Upper lobe of left lung (tissue), 6 donors: ENCODE data around the gene DYSF. TPM values are rescaled to one million over a fixed set of nuclear protein-coding genes. Genes with fewer than 3 reads are reported as not detected.
"Not testable (repeated sequence)": the region's sequence is repeated elsewhere in the genome, so short reads cannot be mapped to it uniquely, and the experiment has no call there.

Source experiments
- ATAC-seq, 2 donors: fragments of 200-7000 bp; cut with Tn5 transposase; one replicate each; pipeline ENCODE4 v1.9.1; 2022; ENCODE audit warnings: mild to moderate bottlenecking in 2 of 2, moderate library complexity in 2 of 2; ENCODE audit not compliant: low FRiP score in 2 of 2
- DNase-seq, 2 donors: peaks; one replicate each; pipeline ENCODE4 v3.0.0-alpha.2; 2019 to 2020
- H3K27ac ChIP-seq, 4 donors: fragments of 200-600 bp; sonication (generic); one replicate each; pipeline ENCODE4 v1.5.1; 2016 to 2019
- H3K27me3 ChIP-seq, 4 donors: fragments of 200-600 bp; sonication (generic); one replicate each; pipeline ENCODE4 v1.5.1; 2017 to 2019
- H3K36me3 ChIP-seq, 4 donors: fragments of 200-600 bp; sonication (generic); one replicate each; pipeline ENCODE4 v1.5.1; 2016 to 2019
- H3K4me1 ChIP-seq, 4 donors: fragments of 200-600 bp; sonication (generic); one replicate each; pipeline ENCODE4 v1.5.1; 2018 to 2019
- H3K4me3 ChIP-seq, 4 donors: fragments of 200-600 bp; sonication (generic); one replicate each; pipeline ENCODE4 v1.5.1; 2017 to 2019; ENCODE audit warnings: mild to moderate bottlenecking in 2 of 4, moderate library complexity in 1 of 4
- H3K9me3 ChIP-seq, 4 donors: fragments of 200-600 bp; sonication (generic); one replicate each; pipeline ENCODE4 v1.5.1; 2018 to 2019
- CTCF ChIP-seq, 6 experiments: fragments of 450-650 bp in 4 of 6; fragments of 200-600 bp in 2 of 6; sonication (generic) in 2 of 6; IDR thresholded peaks; one replicate each; pipeline ENCODE4 v1.5.1; 2016 to 2019; ENCODE audit warnings: antibody characterized with exemption in 6 of 6
- EP300 ChIP-seq, 4 donors: sonication (generic); formaldehyde crosslinking; IDR thresholded peaks; one replicate each; pipeline ENCODE4 v1.5.1; 2017; ENCODE audit warnings: antibody characterized with exemption in 4 of 4, control low read depth in 2 of 4
- POLR2A ChIP-seq, 4 donors: fragments of 450-650 bp; IDR thresholded peaks; one replicate each; pipeline ENCODE4 v1.5.1; 2016 to 2017; ENCODE audit warnings: antibody characterized with exemption in 4 of 4, mild to moderate bottlenecking in 2 of 4
- POLR2AphosphoS5 ChIP-seq, 2 donors: sonication (generic); formaldehyde crosslinking; IDR thresholded peaks; one replicate each; pipeline ENCODE4 v1.5.1; 2017; ENCODE audit warnings: antibody characterized with exemption in 2 of 2
- WGBS, 2 donors: methylation state at CpG; one replicate each; pipeline ENCODE4 v1.1.5; 2017 to 2018; 5-methylcytosine and 5-hydroxymethylcytosine counted together
- total RNA-seq, 6 donors: library from RNA; depleted of rRNA in 4 of 6; stranded (reverse); fragments of >200 nt in 4 of 6; gene quantifications; one replicate each; pipeline versions ENCODE4 v1.1.0 to v1.2.1, GENCODE V29; 2016 to 2021
- donor health status: DM: no; HTN: no; CAD: no; lungs with moderate emphysema.
- donor health status: DM: no; HTN: yes; CAD: no; lungs with severe emphysema.

DYSF gene
- 10 to 100 TPM; 17.5 to 72.7 (median 42.7) TPM for total RNA-seq

DNA sequence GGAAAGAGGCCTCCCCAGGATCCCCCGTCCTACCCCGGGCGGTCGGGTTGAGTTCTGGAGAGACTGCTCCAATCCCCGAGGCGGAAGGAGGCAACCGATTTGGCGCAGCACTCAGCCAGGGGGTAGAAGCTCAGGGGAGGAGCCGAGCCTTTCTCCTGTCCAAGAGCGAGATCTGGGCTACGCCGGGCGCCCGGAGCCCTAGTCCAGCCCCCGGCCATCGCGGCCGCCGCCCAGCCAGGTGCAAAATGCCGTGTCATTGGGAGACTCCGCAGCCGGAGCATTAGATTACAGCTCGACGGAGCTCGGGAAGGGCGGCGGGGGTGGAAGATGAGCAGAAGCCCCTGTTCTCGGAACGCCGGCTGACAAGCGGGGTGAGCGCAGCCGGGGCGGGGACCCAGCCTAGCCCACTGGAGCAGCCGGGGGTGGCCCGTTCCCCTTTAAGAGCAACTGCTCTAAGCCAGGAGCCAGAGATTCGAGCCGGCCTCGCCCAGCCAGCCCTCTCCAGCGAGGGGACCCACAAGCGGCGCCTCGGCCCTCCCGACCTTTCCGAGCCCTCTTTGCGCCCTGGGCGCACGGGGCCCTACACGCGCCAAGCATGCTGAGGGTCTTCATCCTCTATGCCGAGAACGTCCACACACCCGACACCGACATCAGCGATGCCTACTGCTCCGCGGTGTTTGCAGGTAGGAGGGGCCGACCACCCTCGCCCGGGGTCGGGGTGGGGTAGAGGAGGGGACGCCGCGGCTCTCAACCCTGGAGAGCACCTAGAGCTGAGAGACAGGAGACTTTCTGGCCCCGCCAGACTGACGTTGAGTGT is at the start of gene DYSF:
TSS of gene DYSF (plus strand) at position 158 of the 817 bp plus-strand sequence.
- peaks cover 23 to 32% (median 29%) of the 10 kb centered on the region in 4 donors for H3K4me1 ChIP-seq
- ATAC-seq (peak; percentile 63 to 74), DNase-seq (peak; percentile 76 to 88)
- H3K36me3 ChIP-seq: no peaks in the 10 kb centered on the region
- peak within 1 kb of the TSS; percentile 38 to 60 (median 52) for H3K4me3 ChIP-seq
- TF ChIP-seq CTCF (IDR thresholded peaks at IDR 0.05): no peak
- no peak for TF ChIP-seq POLR2AphosphoS5 (IDR thresholded peaks at IDR 0.05)
- no peak for TF ChIP-seq EP300 (IDR thresholded peaks at IDR 0.05)
- no peak for TF ChIP-seq POLR2A (IDR thresholded peaks at IDR 0.05)
- no peaks in the 10 kb centered on the region for H3K9me3 ChIP-seq
- WGBS, 2 donors: 5 to 13% methylated on average over 18 to 19 of the region's 66 CpGs
- H3K27me3 ChIP-seq: no peaks in the 10 kb centered on the region
- peak within 1 kb of the TSS; percentile 43 to 77 (median 74) for H3K27ac ChIP-seq

DNA sequence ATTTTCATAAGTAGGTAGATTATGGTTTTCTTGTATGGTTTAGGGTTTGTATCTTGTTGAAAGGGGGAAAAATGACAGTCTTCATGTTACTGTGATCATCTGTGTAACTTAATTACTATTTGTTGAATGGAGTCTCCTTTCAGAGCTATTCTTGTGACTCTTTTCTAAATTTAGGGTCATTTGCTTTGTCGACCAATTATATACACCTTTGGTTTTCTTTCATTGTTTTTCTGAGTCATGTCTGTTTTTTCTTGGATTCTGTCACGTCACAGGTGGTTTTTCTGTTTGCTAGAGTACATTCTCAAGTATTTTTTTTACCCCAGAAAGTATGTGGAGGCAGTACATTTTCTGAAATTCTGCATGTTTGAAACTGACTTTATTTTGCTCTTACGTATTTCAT is 43.8 kb upstream of the DYSF start:
- peaks cover 6 to 49% (median 19%) of the 10 kb centered on the region in 4 donors for H3K36me3 ChIP-seq
- TF ChIP-seq EP300 (IDR thresholded peaks at IDR 0.05) (no peak), CTCF (IDR thresholded peaks at IDR 0.05) (no peak), POLR2A (IDR thresholded peaks at IDR 0.05) (no peak), POLR2AphosphoS5 (IDR thresholded peaks at IDR 0.05) (no peak)
- no peaks in the 10 kb centered on the region for H3K9me3 ChIP-seq
- DNase-seq (no peak), ATAC-seq (no peak)
- 93% methylated on average over 3 of the region's 3 CpGs for WGBS, 2 donors
- no peak overlapping the region for H3K4me3 ChIP-seq
- no peak overlapping the region for H3K27ac ChIP-seq
- H3K27me3 ChIP-seq: no peaks in the 10 kb centered on the region
- H3K4me1 ChIP-seq: no peaks in the 10 kb centered on the region

DNA sequence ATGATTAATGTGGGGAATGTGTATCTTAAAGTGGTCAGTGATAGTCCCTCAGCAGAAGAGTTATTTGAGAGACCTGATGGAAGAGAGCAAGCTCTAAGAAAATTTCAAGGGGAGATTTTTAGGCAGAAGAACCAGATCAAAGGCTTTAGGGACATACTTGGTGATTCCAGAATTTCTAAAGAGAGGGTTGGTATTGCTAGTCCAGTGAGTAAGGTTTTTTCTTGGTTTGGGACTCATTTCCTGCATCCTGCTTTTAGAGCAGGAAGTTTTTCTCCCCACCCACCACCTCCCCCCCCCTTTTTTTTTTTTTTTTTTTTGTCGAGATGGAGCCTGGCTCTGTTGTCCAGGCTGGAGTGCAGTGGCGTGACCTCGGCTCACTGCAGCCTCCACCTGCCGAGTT is 42.7 kb upstream of the DYSF start:
- H3K4me3 ChIP-seq: no peak overlapping the region
- no peaks in the 10 kb centered on the region for H3K27me3 ChIP-seq
- no peak for DNase-seq
- no peaks in the 10 kb centered on the region for H3K4me1 ChIP-seq
- H3K36me3 ChIP-seq: peaks cover 3 to 39% (median 11%) of the 10 kb centered on the region in 4 donors
- H3K27ac ChIP-seq: no peak overlapping the region
- TF ChIP-seq EP300 (IDR thresholded peaks at IDR 0.05): no peak
- no peak for TF ChIP-seq POLR2AphosphoS5 (IDR thresholded peaks at IDR 0.05)
- TF ChIP-seq POLR2A (IDR thresholded peaks at IDR 0.05): no peak
- no peak for TF ChIP-seq CTCF (IDR thresholded peaks at IDR 0.05)
- no peak for ATAC-seq
- 87 to 100% methylated on average over 4 of the region's 4 CpGs for WGBS, 2 donors
- H3K9me3 ChIP-seq: no peaks in the 10 kb centered on the region

DNA sequence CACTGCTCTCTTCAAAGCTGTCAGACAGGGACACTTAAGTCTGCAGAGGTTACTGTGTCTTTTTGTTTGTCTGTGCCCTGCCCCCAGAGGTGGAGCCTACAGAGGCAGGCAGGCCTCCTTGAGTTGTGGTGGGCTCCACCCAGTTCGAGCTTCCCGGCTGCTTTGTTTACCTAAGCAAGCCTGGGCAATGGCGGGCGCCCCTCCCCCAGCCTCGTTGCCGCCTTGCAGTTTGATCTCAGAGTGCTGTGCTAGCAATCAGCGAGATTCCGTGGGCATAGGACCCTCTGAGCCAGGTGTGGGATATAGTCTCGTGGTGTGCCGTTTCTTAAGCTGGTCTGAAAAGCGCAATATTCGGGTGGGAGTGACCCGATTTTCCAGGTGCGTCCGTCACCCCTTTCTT is 36.5 kb upstream of the DYSF start:
- peak overlapping the region in 2 of 4 donors; percentile 48 to 67 for H3K27ac ChIP-seq
- ATAC-seq, H3K36me3 ChIP-seq, H3K9me3 ChIP-seq, H3K4me1 ChIP-seq, H3K27me3 ChIP-seq: not testable (repeated sequence)
- peak in 1 of 2 donors; percentile 29 for DNase-seq
- no CpG with 5 or more reads among the region's 15 CpGs for WGBS, 2 donors
- peak overlapping the region in 3 of 4 donors; percentile 31 to 42 (median 39) for H3K4me3 ChIP-seq

DNA sequence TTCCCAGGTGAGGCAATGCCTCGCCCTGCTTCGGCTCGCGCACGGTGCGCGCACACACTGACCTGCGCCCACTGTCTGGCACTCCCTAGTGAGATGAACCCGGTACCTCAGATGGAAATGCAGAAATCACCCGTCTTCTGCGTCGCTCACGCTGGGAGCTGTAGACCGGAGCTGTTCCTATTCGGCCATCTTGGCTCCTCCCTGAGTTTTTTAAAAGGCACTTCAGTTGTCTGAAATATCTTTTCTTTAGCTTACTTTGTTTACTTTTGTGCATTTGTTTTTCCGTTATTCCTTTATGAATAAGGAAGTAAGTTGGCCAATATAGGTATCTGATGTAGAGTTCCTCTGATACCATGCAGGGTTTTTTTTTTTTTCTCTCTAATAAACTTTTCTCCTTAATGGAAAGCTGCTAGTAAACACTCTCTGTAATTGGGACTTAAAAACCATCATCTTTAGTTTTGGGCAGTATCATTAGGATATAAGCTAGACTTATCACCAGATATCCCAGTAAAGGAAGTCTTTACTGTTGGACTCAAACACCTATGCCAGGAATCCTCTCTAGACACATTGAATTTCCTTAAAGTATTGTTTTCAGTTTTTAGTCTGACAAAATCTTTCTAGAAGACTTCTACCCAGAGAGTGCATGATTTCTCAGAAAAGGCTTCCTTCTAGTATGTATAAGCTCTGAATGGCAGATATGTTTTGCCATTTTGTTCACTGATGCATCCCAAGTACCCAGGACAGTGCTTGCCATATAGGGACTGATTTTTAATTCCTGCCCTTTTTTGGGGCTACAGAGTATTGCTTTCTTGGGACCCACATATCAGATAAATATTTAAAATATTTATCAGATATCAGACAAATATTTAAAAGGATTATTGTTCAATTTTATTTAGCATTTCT is 35.8 kb upstream of the DYSF start:
- H3K36me3 ChIP-seq: peaks cover 0 to 10% (median 0%) of the 10 kb centered on the region in 4 donors
- peak overlapping the region; percentile 30 to 67 (median 41) for H3K27ac ChIP-seq
- no peaks in the 10 kb centered on the region for H3K9me3 ChIP-seq
- peaks cover 3 to 7% (median 5%) of the 10 kb centered on the region in 4 donors for H3K4me1 ChIP-seq
- peak overlapping the region in 3 of 4 donors; percentile 31 to 42 (median 39) for H3K4me3 ChIP-seq
- no peak for ATAC-seq
- DNase-seq: no peak
- H3K27me3 ChIP-seq: no peaks in the 10 kb centered on the region
- WGBS, 2 donors: 7 to 22% methylated on average over 5 to 8 of the region's 16 CpGs
- TF ChIP-seq CTCF (IDR thresholded peaks at IDR 0.05) (no peak), POLR2A (IDR thresholded peaks at IDR 0.05) (peak in 1 of 4 donors; percentile 24), POLR2AphosphoS5 (IDR thresholded peaks at IDR 0.05) (no peak), EP300 (IDR thresholded peaks at IDR 0.05) (no peak)
